Mucosa of descending colon (tissue), 3 donors: Measurements from ENCODE around the gene EVX1. TPM values are rescaled to one million over a fixed set of nuclear protein-coding genes. Genes with fewer than 3 reads are reported as not detected.

Experiments used
- ATAC-seq: fragments of 200-7000 bp; cut with Tn5 transposase; one replicate; pipeline ENCODE4 v1.9.1; 2020; ENCODE audit warnings: mild to moderate bottlenecking, moderate library complexity
- DNase-seq, 3 donors: peaks; one replicate each; pipeline ENCODE4 v3.0.0-alpha.2; 2020
- H3K36me3 ChIP-seq: fragments of 200-600 bp; one replicate; pipeline ENCODE4 v1.8.0; 2021; ENCODE audit warnings: low read depth, mild to moderate bottlenecking
- H3K4me1 ChIP-seq: fragments of 200-600 bp; one replicate; pipeline ENCODE4 v1.8.0; 2021; ENCODE audit warnings: low read depth, mild to moderate bottlenecking
- H3K4me3 ChIP-seq: fragments of 200-600 bp; one replicate; pipeline ENCODE4 v1.8.0; 2021; ENCODE audit warnings: mild to moderate bottlenecking
- H3K9me3 ChIP-seq: fragments of 200-600 bp; one replicate; pipeline ENCODE4 v1.8.0; 2021; ENCODE audit warnings: mild to moderate bottlenecking
- intact Hi-C, 2 donors: fragments of 100-400 bp; cut with DNase I in 1 of 2; cut with micrococcal nuclease in 1 of 2; formaldehyde crosslinking; loops; one replicate each; pipeline versions ENCODE4 v1.11.0 to v1.11.1; 2022; cut with DNase I, micrococcal nuclease
- total RNA-seq, 3 donors: library from RNA; stranded (reverse); fragmentation: NEBNext Ultra II Directional in 2 of 3; extraction: Animal tissue kit (Norgen Biotek cat#: 25700) in 2 of 3; gene quantifications; one replicate each; pipeline versions ENCODE4 v1.2.1 to v1.2.4, GENCODE V29; 2021 to 2023
- TF ChIP-seq, protein P1 (sequence below): fragments of 200-600 bp; IDR thresholded peaks from one replicate; pipeline ENCODE4 v1.8.0; 2022; ENCODE audit warnings: antibody characterized with exemption, mild to moderate bottlenecking
- donor health status: DM: no; HTN: no; CAD: no; lungs with moderate emphysema.
- donor health status: DM: no; HTN: no; CAD: no.
- donor health status: DM: no; HTN: yes; CAD: no.

The EVX1 gene
- total RNA-seq, 3 donors from 2014 or later: 0.43 to 2.7 TPM; not detected in 1

DNA sequence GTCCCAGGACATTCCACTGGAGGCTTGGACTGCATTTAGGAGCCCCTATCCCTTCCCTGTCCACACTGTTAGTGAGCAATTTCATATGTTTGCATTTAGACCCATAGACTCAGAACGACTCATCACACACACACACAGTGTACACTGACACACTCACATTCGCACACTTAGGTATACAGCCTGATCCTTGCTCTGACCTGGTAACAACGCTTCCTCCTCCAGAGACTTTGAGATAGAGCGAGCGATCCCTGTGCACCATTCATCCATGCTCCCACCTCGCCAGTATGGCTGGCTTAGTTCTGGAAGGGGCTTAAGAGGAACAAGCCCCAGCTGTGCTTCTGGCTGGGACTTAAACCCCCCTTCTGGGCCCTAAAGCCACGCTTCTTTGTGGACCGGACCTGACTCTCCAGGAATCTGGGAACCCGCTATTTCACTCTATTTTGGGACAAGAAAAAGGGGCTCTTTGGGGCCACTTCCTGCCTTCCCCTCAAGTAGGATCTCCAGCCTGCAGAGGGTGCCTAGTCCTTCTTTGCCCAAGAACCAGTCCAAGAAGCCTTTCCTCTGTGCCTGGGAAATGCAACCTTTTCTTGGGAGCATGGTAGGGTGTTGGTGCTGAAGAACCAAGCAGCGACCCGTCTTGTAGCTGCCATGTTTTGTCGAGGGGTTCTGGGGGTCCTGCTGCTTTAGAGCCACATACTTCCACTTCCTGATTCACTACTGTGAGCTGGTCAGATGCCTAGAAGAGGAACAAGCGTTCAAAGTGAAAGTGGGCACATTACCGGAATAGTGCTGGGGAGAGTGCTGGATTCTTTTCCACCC is 41.6 kb upstream of the EVX1 start:
- DNase-seq (peak in 2 of 3 donors; percentile 48 to 58), ATAC-seq (peak; percentile 46)
- no peaks in the 10 kb centered on the region for H3K36me3 ChIP-seq
- peak overlapping the region; percentile 30 for H3K4me3 ChIP-seq
- no peaks in the 10 kb centered on the region for H3K9me3 ChIP-seq
- peaks cover 10% of the 10 kb centered on the region for H3K4me1 ChIP-seq
- TF ChIP-seq, protein P1, sequence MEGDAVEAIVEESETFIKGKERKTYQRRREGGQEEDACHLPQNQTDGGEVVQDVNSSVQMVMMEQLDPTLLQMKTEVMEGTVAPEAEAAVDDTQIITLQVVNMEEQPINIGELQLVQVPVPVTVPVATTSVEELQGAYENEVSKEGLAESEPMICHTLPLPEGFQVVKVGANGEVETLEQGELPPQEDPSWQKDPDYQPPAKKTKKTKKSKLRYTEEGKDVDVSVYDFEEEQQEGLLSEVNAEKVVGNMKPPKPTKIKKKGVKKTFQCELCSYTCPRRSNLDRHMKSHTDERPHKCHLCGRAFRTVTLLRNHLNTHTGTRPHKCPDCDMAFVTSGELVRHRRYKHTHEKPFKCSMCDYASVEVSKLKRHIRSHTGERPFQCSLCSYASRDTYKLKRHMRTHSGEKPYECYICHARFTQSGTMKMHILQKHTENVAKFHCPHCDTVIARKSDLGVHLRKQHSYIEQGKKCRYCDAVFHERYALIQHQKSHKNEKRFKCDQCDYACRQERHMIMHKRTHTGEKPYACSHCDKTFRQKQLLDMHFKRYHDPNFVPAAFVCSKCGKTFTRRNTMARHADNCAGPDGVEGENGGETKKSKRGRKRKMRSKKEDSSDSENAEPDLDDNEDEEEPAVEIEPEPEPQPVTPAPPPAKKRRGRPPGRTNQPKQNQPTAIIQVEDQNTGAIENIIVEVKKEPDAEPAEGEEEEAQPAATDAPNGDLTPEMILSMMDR: no peak
- intact Hi-C loops: no loop called here

DNA sequence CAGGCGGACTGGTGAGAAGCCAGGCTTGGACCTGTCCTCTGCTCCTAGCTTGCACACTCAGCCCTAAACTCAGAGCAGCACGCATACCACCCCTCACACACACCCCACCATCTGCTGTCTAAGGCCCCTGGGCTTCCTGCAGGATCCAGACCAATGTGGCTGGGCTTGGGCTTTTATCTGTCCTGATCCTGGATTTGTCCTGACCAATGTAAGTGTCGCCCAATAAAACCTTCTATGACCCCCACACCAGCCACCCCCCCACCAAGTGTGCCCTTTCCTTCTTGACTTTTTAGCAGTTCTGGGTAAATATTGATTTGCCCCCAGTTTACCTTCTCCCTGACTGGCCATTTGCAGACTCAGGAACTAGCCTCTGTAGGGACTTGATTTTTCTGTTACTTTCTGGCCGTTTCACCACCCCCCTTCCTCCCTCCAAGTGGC is 41.0 kb upstream of the EVX1 start:
- peak in 2 of 3 donors; percentile 55 to 60 for DNase-seq
- no peaks in the 10 kb centered on the region for H3K36me3 ChIP-seq
- H3K9me3 ChIP-seq: no peaks in the 10 kb centered on the region
- H3K4me1 ChIP-seq: peaks cover 10% of the 10 kb centered on the region
- ATAC-seq: no peak
- intact Hi-C loops: no loop called here
- TF ChIP-seq, protein P1: no peak
- peak overlapping the region; percentile 30 for H3K4me3 ChIP-seq

DNA sequence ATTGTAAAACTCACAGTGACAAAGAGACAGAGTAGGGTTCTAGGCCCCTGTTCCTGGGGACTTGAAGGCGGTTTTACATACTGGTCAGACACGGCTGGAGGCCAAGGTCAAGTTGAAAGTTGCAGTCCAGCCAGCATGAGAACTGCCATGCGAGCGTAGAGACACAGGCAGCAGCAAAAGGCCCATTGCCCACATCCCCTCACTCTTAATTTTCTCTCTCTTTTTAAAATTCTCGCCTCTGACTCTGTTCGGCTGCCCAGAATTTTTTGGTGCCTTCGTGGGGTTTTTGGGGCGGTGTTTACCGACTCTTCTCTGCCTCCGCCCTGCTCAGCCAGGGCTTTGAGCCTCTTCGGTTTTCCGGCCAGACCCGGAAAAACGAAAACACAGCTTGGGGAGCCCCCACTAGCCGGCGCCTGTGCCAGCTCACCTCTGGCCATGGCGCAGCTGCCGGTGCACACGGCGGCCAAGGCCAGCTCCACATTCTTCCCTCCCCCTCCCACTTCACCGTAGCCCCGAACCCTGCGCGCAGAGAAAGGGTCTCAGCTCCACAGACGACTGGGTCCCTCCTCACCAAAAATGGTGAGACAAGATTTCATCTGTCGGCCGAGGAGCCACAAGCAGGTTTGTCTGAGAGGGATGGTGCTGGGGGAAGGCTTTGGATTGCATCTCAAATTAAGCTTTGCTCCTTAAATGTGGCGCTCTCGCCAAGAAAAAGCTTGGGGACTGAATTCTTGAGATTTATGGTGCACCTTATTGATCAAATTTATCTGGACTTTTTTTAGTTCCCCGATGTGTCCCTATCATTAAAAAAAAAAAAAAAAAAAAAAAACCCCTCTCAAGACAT is 40.4 kb upstream of the EVX1 start:
- Histone ChIP-seq H3K4me3 (peak overlapping the region; percentile 9), H3K36me3 (no peaks in the 10 kb centered on the region), H3K9me3 (no peaks in the 10 kb centered on the region), H3K4me1 (peaks cover 13% of the 10 kb centered on the region)
- ATAC-seq: no peak
- peak in 2 of 3 donors; percentile 26 to 57 for DNase-seq
- intact Hi-C loops: no loop called here
- TF ChIP-seq, protein P1: no peak

DNA sequence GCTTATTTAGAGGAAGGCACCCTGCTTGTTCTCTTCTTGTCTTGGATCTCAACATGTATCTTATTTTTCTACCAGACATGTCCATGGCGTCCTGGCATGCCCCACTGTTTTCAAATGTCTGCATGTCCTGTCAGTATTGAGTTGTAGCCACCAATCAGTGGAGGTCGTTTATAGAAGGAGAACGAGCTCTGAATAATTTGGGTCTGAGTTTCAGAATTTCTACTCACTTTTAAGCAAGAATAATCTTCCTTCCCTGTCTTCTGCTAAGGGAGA is 39.8 kb upstream of the EVX1 start:
- Histone ChIP-seq H3K4me3 (no peak overlapping the region), H3K36me3 (no peaks in the 10 kb centered on the region), H3K9me3 (no peaks in the 10 kb centered on the region), H3K4me1 (peaks cover 13% of the 10 kb centered on the region)
- TF ChIP-seq, protein P1: no peak
- DNase-seq (peak in 1 of 3 donors; percentile 34), ATAC-seq (no peak)
- intact Hi-C loops: no loop called here

DNA sequence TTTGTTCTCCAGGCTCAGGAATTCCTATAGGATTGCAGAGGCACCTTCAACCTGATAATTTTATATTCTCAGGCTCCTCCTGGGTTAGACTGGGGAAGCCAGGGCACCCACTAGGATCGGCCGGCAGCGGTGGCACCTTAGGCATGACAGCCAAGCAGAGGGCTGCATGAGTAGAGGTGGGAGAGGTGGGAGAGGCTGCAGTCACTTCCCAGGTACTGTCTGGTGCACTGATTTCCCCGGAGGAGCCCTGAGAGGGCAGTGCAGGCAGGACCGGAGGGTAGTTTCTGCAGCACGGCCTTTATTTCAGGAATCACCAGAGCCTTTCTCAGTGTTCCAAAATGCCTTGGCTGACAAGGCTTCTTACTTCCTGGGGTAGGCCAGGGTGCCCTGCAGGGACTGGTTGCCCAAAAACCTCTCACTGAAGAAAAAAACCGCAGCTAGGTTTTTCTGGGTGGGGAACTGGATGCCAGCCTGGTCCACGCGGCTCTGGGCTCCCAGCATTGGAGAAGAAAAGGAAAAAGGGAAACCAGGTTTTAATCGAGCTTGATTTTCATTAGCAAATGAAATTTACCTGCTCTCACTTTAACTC is 39.1 kb upstream of the EVX1 start:
- H3K4me3 ChIP-seq: no peak overlapping the region
- intact Hi-C loops: no loop called here
- H3K4me1 ChIP-seq: peaks cover 13% of the 10 kb centered on the region

More for the DNA sequence above, 39.1 kb upstream of the EVX1 start:
- ATAC-seq (no peak), DNase-seq (peak in 2 of 3 donors; percentile 28 to 48)
- H3K36me3 ChIP-seq: no peaks in the 10 kb centered on the region
- H3K9me3 ChIP-seq: no peaks in the 10 kb centered on the region
- TF ChIP-seq, protein P1: no peak
